HepG2 (cell line): ENCODE measurements around the gene LAPTM4A. TPM values are rescaled to one million over a fixed set of nuclear protein-coding genes. Genes with fewer than 3 reads are reported as not detected.
A peak's percentile ranks its signal among the peaks of the same experiment; 100 is the strongest.

ENCODE experiments used
- BCL6 ChIP-seq: IDR thresholded peaks from 2 replicates; pipeline ENCODE4 v1.6.1; 2016; ENCODE audit warnings: missing genetic modification reagents, missing compliant biosample characterization
- CBX5 ChIP-seq: sonication (generic); formaldehyde crosslinking; IDR thresholded peaks from 2 replicates; pipeline ENCODE4 v1.4.0; 2020; ENCODE audit warnings: missing genetic modification reagents, borderline replicate concordance
- HMG20B ChIP-seq: conservative IDR thresholded peaks from 2 replicates; pipeline ENCODE4 v1.6.1; 2016; ENCODE audit warnings: missing genetic modification reagents, missing compliant biosample characterization
- KLF12 ChIP-seq: sonication (generic); formaldehyde crosslinking; IDR thresholded peaks from 2 replicates; pipeline ENCODE4 v1.4.0; 2020; ENCODE audit warnings: missing genetic modification reagents, borderline replicate concordance
- MED13 ChIP-seq: sonication (generic); formaldehyde crosslinking; IDR thresholded peaks from 2 replicates; pipeline ENCODE4 v1.5.0; 2020; ENCODE audit warnings: missing genetic modification reagents
- NCOA1 ChIP-seq: sonication (generic); formaldehyde crosslinking; IDR thresholded peaks from 2 replicates; pipeline ENCODE4 v1.9.0; 2021; ENCODE audit warnings: missing genetic modification reagents
- PAF1 ChIP-seq: IDR thresholded peaks from 2 replicates; pipeline ENCODE4 v1.6.1; 2016; ENCODE audit warnings: missing genetic modification reagents, missing compliant biosample characterization
- PPARG ChIP-seq: conservative IDR thresholded peaks from 2 replicates; pipeline ENCODE4 v1.6.1; 2016; ENCODE audit warnings: missing biosample characterization, missing genetic modification reagents
- RBAK ChIP-seq: sonication (generic); formaldehyde crosslinking; IDR thresholded peaks from 2 replicates; pipeline ENCODE4 v1.5.1; 2020; ENCODE audit warnings: mild to moderate bottlenecking, missing genetic modification reagents
- RELA ChIP-seq: sonication (generic); formaldehyde crosslinking; IDR thresholded peaks from 2 replicates; pipeline ENCODE4 v1.4.0; 2020; ENCODE audit warnings: missing genetic modification reagents
- SNAPC4 ChIP-seq: sonication (generic); formaldehyde crosslinking; IDR thresholded peaks from 2 replicates; pipeline ENCODE4 v1.4.0; 2020; ENCODE audit warnings: mild to moderate bottlenecking, missing genetic modification reagents
- SP140L ChIP-seq: sonication (generic); formaldehyde crosslinking; IDR thresholded peaks from 2 replicates; pipeline ENCODE4 v1.4.0; 2020; ENCODE audit warnings: missing genetic modification reagents, borderline replicate concordance
- TSC22D2 ChIP-seq: sonication (generic); formaldehyde crosslinking; IDR thresholded peaks from 2 replicates; pipeline ENCODE4 v1.5.1; 2020; ENCODE audit warnings: missing genetic modification reagents, mild to moderate bottlenecking, borderline replicate concordance
- ZBTB38 ChIP-seq: sonication (generic); formaldehyde crosslinking; IDR thresholded peaks from 2 replicates; pipeline ENCODE4 v1.5.1; 2020; ENCODE audit warnings: mild to moderate bottlenecking, missing genetic modification reagents
- ZNF724P ChIP-seq: sonication (generic); formaldehyde crosslinking; IDR thresholded peaks from 2 replicates; pipeline ENCODE4 v1.8.0; 2022; ENCODE audit warnings: missing genetic modification reagents, borderline replicate concordance
- ZNF784 ChIP-seq: sonication (generic); formaldehyde crosslinking; IDR thresholded peaks from 2 replicates; pipeline ENCODE4 v1.5.1; 2020; ENCODE audit warnings: missing genetic modification reagents, mild to moderate bottlenecking, borderline replicate concordance
- ZSCAN25 ChIP-seq: sonication (generic); formaldehyde crosslinking; IDR thresholded peaks from 2 replicates; pipeline ENCODE4 v1.8.0; 2022; ENCODE audit warnings: mild to moderate bottlenecking, missing genetic modification reagents
- polyA plus RNA-seq, 8 experiments: library from polyadenylated mRNA; depleted of rRNA in 3 of 8; stranded (reverse) in 7 of 8; unstranded in 1 of 8; fragments of >200 nt; fragmentation: Illumina TruSeq in 4 of 8; extraction: Trizol in 4 of 8; gene quantifications; 2 replicates each; pipeline versions ENCODE4 v1.2.1 to v1.2.3, GENCODE V29; 2011 to 2016; ENCODE audit warnings: low read depth in 4 of 8, missing spikeins in 1 of 8, mixed read lengths in 1 of 8; ENCODE audit not compliant: insufficient read depth in 1 of 8
- total RNA-seq, 5 experiments: library from RNA; depleted of rRNA; stranded (reverse); fragments of >200 nt; fragmentation: Illumina TruSeq; extraction: Trizol; gene quantifications; 2 replicates each; pipeline ENCODE4 v1.2.3, GENCODE V29; 2016; ENCODE audit warnings: low read depth in 1 of 5
- TF ChIP-seq, protein P1 (sequence below): sonication (generic); formaldehyde crosslinking; IDR thresholded peaks from 2 replicates; pipeline ENCODE4 v1.5.0; 2020; ENCODE audit warnings: missing genetic modification reagents
- TF ChIP-seq, protein P2 (sequence below): sonication (generic); formaldehyde crosslinking; conservative IDR thresholded peaks from 2 replicates; pipeline ENCODE4 v1.5.0; 2020; ENCODE audit warnings: missing genetic modification reagents
- TF ChIP-seq, protein P3 (sequence below): IDR thresholded peaks from 2 replicates; pipeline ENCODE4 v1.6.1; 2018; ENCODE audit warnings: missing genetic modification reagents, mild to moderate bottlenecking, missing compliant biosample characterization

The LAPTM4A gene
- total and polyA plus RNA-seq, 2 of the 13 experiments (the other 11 are each of a cell fraction or from before 2014, with no cell fraction given), result 116 to 558 TPM

GRCh38 chr2:20051532-20052228, at the start of gene LAPTM4A (continued):
- peak; percentile 85; the same call in 1 of the 2 replicates for TF ChIP-seq HMG20B (CRISPR knock-in tag)
- no peak for TF ChIP-seq MED13 (CRISPR knock-in tag)
- no peak for TF ChIP-seq BCL6 (CRISPR knock-in tag)
- TF ChIP-seq NCOA1 (CRISPR knock-in tag), result peak; percentile 89; the same call in 1 of the 2 replicates
- peak; percentile 88; the same call in 1 of the 2 replicates for TF ChIP-seq CBX5
- no peak for TF ChIP-seq PAF1 (CRISPR knock-in tag)
- 0 out of 2 replicates have a peak, but pooled peaks have one; percentile 32 for TF ChIP-seq SNAPC4 (CRISPR knock-in tag)
- TF ChIP-seq ZBTB38 (CRISPR knock-in tag), result peak; percentile 84
- TF ChIP-seq, protein P1, sequence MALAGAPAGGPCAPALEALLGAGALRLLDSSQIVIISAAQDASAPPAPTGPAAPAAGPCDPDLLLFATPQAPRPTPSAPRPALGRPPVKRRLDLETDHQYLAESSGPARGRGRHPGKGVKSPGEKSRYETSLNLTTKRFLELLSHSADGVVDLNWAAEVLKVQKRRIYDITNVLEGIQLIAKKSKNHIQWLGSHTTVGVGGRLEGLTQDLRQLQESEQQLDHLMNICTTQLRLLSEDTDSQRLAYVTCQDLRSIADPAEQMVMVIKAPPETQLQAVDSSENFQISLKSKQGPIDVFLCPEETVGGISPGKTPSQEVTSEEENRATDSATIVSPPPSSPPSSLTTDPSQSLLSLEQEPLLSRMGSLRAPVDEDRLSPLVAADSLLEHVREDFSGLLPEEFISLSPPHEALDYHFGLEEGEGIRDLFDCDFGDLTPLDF (CRISPR knock-in tag), result peak; percentile 85
- TF ChIP-seq ZNF724P (CRISPR knock-in tag), result peak; percentile 92; the same call in 1 of the 2 replicates
- TF ChIP-seq ZSCAN25 (CRISPR knock-in tag), result peak; percentile 40; the same call in 1 of the 2 replicates
- TF ChIP-seq RBAK (CRISPR knock-in tag), result no peak
- TF ChIP-seq KLF12, result peak; percentile 81; the same call in 1 of the 2 replicates
- TF ChIP-seq PPARG (CRISPR knock-in tag), result peak; percentile 44; the same call in 1 of the 2 replicates
- TF ChIP-seq, protein P2, sequence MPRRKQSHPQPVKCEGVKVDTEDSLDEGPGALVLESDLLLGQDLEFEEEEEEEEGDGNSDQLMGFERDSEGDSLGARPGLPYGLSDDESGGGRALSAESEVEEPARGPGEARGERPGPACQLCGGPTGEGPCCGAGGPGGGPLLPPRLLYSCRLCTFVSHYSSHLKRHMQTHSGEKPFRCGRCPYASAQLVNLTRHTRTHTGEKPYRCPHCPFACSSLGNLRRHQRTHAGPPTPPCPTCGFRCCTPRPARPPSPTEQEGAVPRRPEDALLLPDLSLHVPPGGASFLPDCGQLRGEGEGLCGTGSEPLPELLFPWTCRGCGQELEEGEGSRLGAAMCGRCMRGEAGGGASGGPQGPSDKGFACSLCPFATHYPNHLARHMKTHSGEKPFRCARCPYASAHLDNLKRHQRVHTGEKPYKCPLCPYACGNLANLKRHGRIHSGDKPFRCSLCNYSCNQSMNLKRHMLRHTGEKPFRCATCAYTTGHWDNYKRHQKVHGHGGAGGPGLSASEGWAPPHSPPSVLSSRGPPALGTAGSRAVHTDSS (CRISPR knock-in tag), result no peak
- TF ChIP-seq TSC22D2 (CRISPR knock-in tag), result peak; percentile 95
- no peak; the same call in 1 of the 2 replicates for TF ChIP-seq RELA (CRISPR knock-in tag)
- TF ChIP-seq, protein P3, sequence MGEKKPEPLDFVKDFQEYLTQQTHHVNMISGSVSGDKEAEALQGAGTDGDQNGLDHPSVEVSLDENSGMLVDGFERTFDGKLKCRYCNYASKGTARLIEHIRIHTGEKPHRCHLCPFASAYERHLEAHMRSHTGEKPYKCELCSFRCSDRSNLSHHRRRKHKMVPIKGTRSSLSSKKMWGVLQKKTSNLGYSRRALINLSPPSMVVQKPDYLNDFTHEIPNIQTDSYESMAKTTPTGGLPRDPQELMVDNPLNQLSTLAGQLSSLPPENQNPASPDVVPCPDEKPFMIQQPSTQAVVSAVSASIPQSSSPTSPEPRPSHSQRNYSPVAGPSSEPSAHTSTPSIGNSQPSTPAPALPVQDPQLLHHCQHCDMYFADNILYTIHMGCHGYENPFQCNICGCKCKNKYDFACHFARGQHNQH (CRISPR knock-in tag), result peak; percentile 92
- TF ChIP-seq ZNF784 (CRISPR knock-in tag), result peak; percentile 89; the same call in 1 of the 2 replicates
- 0 out of 2 replicates have a peak, but pooled peaks have one; percentile 58 for TF ChIP-seq SP140L (CRISPR knock-in tag)
